ENCODE data around the gene FRMD3. TPM values are rescaled to one million over a fixed set of nuclear protein-coding genes. Genes with fewer than 3 reads are reported as not detected.

Gene FRMD3
- total and polyA plus RNA-seq, 8 donors, result 0.87 to 2.6 (median 1.5) TPM

DNA sequence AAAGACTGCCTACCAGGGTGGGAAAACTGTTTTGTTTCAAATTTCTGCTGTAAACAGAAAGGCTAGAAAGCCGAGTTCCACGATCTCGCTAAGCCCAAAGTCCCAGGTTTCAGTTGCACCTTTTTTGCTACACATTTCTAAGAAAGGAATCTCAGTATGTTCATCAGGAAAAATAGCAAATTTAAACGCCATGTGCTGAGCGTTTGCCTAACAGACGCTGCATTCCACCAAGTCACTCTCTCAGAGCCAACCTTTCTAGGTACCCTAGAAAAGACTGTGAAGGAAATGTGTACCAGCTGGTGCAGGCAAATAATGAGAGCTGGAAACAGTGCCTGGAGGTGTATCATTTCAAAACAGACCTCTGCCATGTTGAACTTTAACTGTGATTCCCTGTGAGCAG is 71.8 kb downstream of the FRMD3 start:
- Histone ChIP-seq H3K4me3 (no peak overlapping the region), H3K27me3 (no peaks in the 10 kb centered on the region), H3K27ac (no peak overlapping the region), H3K4me1 (no peaks in the 10 kb centered on the region), H3K36me3 (no peaks in the 10 kb centered on the region), H3K9me3 (no peaks in the 10 kb centered on the region)
- TF ChIP-seq CTCF (IDR thresholded peaks at IDR 0.05), result no peak
- no peak for FAIRE-seq
- no peak for DNase-seq
- 90% methylated on average over 6 of the region's 6 CpGs for WGBS, 2 donors
- no peak for ATAC-seq
- intact Hi-C loops (cut with DNase I), result no loop called here

DNA sequence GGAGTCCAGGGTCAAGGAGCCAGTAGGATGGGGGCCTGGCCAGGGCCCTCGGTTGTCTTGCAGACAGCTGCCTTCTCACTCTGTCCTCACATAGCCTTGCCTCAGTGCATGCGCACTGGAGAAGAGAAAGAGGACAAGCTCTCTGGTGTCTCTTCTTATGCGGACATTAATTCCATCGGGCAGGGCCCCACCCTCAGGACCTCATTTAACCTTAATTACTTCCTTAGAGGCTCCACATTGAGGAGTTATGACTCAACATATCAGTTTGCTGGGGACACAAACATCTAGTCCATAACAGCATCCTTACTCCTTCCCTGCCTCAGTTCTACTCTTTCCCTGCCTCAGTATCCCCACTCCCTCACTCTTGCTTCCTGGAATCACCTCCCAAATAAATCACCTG is 78.4 kb downstream of the FRMD3 start:
- Histone ChIP-seq H3K4me1 (no peaks in the 10 kb centered on the region), H3K27me3 (no peaks in the 10 kb centered on the region), H3K9me3 (no peaks in the 10 kb centered on the region), H3K36me3 (no peaks in the 10 kb centered on the region), H3K4me3 (no peak overlapping the region), H3K27ac (no peak overlapping the region)
- ATAC-seq (no peak), DNase-seq (no peak), FAIRE-seq (no peak)
- 90 to 92% methylated on average over 4 of the region's 4 CpGs for WGBS, 2 donors
- no peak for TF ChIP-seq CTCF (IDR thresholded peaks at IDR 0.05)
- intact Hi-C loops (cut with DNase I), result no loop called here

- TF ChIP-seq CTCF (IDR thresholded peaks at IDR 0.05), result no peak
- DNase-seq, result no peak
- 97% methylated on average over 2 of the region's 2 CpGs for WGBS, 2 donors
- Histone ChIP-seq H3K4me3 (no peak overlapping the region), H3K9me3 (no peaks in the 10 kb centered on the region), H3K36me3 (no peaks in the 10 kb centered on the region), H3K27ac (no peak overlapping the region), H3K4me1 (no peaks in the 10 kb centered on the region), H3K27me3 (no peaks in the 10 kb centered on the region)
- intact Hi-C loops (cut with DNase I), result no loop called here
- no peak for ATAC-seq
- no peak for FAIRE-seq
Observed at GRCh38 chr9:83458530-83458929, 79.7 kb downstream of the FRMD3 start.

GRCh38 chr9:83457005-83457404 is 81.2 kb downstream of the FRMD3 start:
- ATAC-seq, result no peak

DNA sequence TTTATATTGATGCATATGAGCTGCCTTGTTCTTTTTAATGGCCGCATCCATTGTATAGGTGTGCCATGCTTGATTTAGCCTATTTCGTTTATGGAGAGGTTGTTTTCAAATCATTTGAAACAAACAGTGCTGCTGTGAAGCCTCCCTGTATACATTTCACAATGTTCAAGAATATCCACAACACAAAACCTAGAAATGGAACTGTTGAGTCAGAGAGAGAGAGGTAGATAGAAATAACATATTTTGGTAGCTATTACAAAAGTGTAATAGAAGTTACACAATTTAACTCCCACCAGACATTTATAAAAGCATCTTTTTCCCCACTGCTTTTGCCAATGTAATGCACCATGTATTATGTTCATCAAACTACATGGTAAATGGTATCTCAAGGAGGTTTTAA is 82.0 kb downstream of the FRMD3 start:
- no peak for TF ChIP-seq CTCF (IDR thresholded peaks at IDR 0.05)
- DNase-seq (no peak), ATAC-seq (no peak), FAIRE-seq (no peak)
- no peaks in the 10 kb centered on the region for H3K27me3 ChIP-seq
- no peaks in the 10 kb centered on the region for H3K9me3 ChIP-seq
- no peaks in the 10 kb centered on the region for H3K4me1 ChIP-seq
- WGBS, 2 donors, result 80 to 89% methylated on average over 2 of the region's 2 CpGs
- no peaks in the 10 kb centered on the region for H3K36me3 ChIP-seq
- no peak overlapping the region for H3K27ac ChIP-seq
- intact Hi-C loops (cut with DNase I), result no loop called here
- no peak overlapping the region for H3K4me3 ChIP-seq

More at GRCh38 chr9:83457005-83457404, 81.2 kb downstream of the FRMD3 start:
- Histone ChIP-seq H3K36me3 (no peaks in the 10 kb centered on the region), H3K27ac (no peak overlapping the region), H3K4me3 (no peak overlapping the region), H3K27me3 (no peaks in the 10 kb centered on the region), H3K9me3 (no peaks in the 10 kb centered on the region), H3K4me1 (no peaks in the 10 kb centered on the region)
- no peak for TF ChIP-seq CTCF (IDR thresholded peaks at IDR 0.05)
- no peak for DNase-seq
- 80 to 87% methylated on average over 3 of the region's 3 CpGs for whole genome bisulfite sequencing, 2 donors
- intact Hi-C loops (cut with DNase I), result no loop called here
- peak; percentile 63 for FAIRE-seq
